Fibroblast of pulmonary artery (primary cell): ENCODE measurements around the gene DAPK1.
A peak's percentile ranks its signal among the peaks of the same experiment; 100 is the strongest.

ENCODE experiments used
- DNase-seq: peaks from one replicate; pipeline ENCODE4 v3.0.0-alpha.2; 2010; ENCODE audit warnings: low read depth
- H3K4me3 ChIP-seq: replicated peaks from 2 replicates; pipeline ENCODE4 v1.5.1; 2011; ENCODE audit warnings: low read depth, mild to moderate bottlenecking, control low read depth, low read length, moderate library complexity
- TF ChIP-seq, protein P1 (sequence below): IDR thresholded peaks from 2 replicates; pipeline ENCODE4 v1.5.1; 2011; ENCODE audit warnings: mild to moderate bottlenecking, control low read depth, low read length, inconsistent platforms; ENCODE audit errors: missing control alignments

DAPK1 gene

DNA sequence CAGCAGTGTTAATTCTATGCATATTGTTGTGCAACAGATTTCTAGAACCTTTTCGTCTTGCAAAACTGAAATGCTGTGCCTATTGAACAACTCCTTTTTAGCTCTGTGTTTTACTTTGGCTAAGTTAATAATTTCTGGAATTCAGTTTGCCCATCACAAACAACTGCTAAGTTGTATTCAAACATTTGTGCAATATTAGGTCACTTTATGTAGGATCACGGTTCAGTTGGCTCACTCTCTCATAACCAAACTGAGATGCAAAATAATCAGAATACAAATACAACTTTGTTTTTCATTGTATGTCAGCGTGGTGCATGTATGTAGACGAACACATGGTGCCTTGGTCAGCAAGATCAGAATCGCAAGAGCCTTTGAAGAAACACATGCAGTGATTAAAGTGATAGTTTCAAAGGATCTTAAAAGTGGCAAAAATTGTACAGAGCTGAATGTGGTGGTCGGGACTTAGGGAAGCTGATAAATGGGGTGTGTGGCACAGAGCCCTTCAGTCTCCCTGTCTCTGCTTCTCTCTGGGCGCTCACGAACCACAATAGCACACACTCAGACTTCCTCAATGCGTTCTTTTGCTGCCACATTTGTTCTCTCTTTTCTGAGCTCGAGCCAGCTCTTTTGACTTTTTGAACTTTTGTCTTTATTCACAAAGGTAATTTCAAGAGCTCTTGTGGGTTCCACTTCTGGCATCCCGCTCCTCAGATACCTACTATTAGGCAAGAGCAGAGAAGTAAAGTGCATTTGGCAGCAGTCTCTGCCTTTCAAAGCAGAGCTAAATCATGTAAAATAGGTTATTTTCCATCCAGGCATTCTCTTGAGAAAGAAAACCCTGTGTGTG is 115.8 kb downstream of the DAPK1 start:
- TF ChIP-seq, protein P1, sequence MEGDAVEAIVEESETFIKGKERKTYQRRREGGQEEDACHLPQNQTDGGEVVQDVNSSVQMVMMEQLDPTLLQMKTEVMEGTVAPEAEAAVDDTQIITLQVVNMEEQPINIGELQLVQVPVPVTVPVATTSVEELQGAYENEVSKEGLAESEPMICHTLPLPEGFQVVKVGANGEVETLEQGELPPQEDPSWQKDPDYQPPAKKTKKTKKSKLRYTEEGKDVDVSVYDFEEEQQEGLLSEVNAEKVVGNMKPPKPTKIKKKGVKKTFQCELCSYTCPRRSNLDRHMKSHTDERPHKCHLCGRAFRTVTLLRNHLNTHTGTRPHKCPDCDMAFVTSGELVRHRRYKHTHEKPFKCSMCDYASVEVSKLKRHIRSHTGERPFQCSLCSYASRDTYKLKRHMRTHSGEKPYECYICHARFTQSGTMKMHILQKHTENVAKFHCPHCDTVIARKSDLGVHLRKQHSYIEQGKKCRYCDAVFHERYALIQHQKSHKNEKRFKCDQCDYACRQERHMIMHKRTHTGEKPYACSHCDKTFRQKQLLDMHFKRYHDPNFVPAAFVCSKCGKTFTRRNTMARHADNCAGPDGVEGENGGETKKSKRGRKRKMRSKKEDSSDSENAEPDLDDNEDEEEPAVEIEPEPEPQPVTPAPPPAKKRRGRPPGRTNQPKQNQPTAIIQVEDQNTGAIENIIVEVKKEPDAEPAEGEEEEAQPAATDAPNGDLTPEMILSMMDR: no peak
- H3K4me3 ChIP-seq: no peak overlapping the region
- DNase-seq: no peak

DNA sequence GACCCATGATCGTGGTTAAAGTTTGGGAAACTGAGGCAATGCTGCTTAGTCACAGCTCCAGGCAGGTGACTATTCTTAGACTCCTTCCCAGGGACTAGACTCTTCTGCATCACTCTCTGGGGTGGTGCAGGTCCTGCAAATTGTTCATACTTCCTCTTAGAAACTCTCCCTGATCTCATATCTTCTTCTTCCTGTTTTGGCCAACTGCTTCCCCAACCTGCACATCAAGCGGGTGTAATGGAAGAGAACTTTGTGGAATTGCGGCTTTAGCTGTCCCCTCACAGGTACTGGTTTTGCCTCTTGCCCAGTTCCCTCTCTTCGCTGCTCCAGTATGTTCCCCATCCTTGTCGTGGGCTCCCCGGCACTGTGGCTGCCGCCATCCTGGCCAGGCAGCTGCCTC is 116.7 kb downstream of the DAPK1 start:
- TF ChIP-seq, protein P1: no peak
- H3K4me3 ChIP-seq: no peak overlapping the region
- no peak for DNase-seq

DNA sequence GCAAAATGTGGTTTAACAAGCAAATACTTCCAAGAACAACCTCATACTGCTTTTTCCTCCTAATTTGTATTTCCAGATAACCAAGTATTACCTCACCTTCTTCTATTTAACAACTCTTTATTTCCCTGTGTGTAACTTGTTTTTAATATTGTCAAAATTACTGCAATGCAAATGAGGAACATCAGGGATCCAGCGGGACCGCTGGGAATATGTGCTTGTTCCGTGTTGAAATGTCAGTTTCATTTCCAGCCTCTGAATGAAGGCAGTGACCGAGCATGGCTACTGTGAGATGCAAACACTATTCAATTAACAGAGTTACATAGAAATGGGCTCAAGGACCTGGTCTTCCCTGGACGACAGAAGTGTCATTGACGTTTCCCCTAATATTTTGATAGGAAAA is 117.5 kb downstream of the DAPK1 start:
- no peak overlapping the region for H3K4me3 ChIP-seq
- TF ChIP-seq, protein P1: no peak
- DNase-seq: no peak

DNA sequence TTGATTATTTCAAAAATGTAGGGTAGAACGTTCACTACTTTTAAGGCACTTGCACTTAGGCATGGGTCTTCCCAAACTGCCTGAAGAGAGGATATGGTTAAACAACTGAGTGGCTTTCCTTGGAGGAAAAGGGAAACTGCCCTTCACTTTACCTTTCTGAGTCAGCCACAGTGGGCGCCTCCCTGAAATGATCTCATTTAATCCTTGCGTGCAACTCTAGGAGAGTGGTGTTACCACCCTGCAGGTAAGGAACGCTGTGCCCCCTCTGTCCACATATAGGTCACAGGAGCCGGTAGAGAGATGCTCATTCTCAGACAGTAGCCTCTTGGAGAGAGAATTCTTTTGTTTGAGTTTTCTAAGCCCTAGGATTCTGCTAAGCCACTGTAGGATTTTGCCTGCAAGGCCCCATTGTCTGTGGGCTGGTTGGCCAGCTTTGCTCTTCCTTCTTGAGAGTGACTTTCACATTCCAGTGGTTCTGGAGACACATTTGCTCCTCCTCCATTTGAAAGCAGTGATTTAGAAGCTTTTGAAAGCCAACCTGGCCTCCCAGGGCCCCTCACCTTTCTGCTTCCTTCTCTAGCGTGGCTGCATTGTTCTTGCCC is 118.0 kb downstream of the DAPK1 start:
- TF ChIP-seq, protein P1: no peak
- H3K4me3 ChIP-seq: no peak overlapping the region
- peak; percentile 31 for DNase-seq

DNA sequence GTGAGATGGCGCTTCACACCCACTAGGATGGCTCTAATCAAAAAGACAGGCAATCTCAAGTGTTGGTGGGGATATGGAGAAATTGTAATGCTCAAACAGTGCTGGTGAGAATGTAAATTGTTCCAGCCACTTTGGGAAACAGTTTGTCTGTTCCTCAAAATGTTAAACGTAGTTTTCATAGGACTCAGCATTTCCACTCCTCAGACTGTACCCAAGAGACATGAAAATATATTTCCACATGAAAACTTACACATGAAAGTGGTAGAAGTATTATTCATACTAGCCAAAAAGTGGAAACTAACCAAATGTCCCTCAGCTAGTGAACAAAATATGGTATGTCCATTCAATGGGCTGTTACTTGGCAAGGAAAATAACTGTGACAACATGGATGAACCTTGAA is 120.6 kb downstream of the DAPK1 start:
- DNase-seq: no peak
- TF ChIP-seq, protein P1: no peak
- no peak overlapping the region for H3K4me3 ChIP-seq

DNA sequence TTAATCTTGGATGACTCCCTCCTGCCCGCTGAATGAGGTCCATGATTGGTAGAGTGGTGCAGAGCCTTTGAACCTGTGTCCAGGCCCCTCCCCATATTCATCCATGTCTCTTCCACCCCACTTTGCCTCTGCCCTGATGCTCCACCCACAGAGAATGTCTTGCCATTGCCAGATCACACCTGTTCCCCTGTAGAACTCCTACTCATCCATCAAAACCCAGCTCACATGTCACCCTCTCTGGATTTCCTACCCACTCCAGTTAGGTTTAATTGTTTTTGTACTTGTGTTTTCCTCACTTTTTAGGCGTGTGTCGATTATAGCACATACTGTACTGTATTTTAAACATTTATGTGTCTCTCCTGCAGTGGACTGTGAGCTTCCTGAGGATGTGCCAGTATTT is 121.3 kb downstream of the DAPK1 start:
- TF ChIP-seq, protein P1: no peak
- no peak overlapping the region for H3K4me3 ChIP-seq
- no peak for DNase-seq
